HEK293 (cell line): Measurements from ENCODE around the gene KIAA1328.

Source experiments
- BCL11A ChIP-seq: fragments of 450-650 bp; formaldehyde crosslinking; IDR thresholded peaks from 2 replicates; pipeline ENCODE4 v1.5.1; 2016; ENCODE audit warnings: low read depth, missing biosample characterization, missing genetic modification characterization
- HOXA7 ChIP-seq: sonication (generic); formaldehyde crosslinking; IDR thresholded peaks from 2 replicates; pipeline ENCODE4 v1.8.1; 2022; ENCODE audit warnings: missing genetic modification reagents, borderline replicate concordance
- PRDM1 ChIP-seq: fragments of 450-650 bp; formaldehyde crosslinking; IDR thresholded peaks from 2 replicates; pipeline ENCODE4; 2016; ENCODE audit warnings: missing biosample characterization, missing genetic modification characterization
- TSHZ1 ChIP-seq: fragments of 450-650 bp; formaldehyde crosslinking; IDR thresholded peaks from 2 replicates; pipeline ENCODE4 v1.5.1; 2016; ENCODE audit warnings: missing biosample characterization, missing genetic modification characterization, borderline replicate concordance
- ZNF138 ChIP-seq: fragments of 450-650 bp; formaldehyde crosslinking; IDR thresholded peaks from 2 replicates; pipeline ENCODE4 v1.5.1; 2016; ENCODE audit warnings: missing biosample characterization, missing genetic modification characterization, borderline replicate concordance
- ZNF510 ChIP-seq: fragments of 450-650 bp; formaldehyde crosslinking; IDR thresholded peaks from 2 replicates; pipeline ENCODE4 v1.5.1; 2018; ENCODE audit warnings: mild to moderate bottlenecking, missing genetic modification characterization, missing biosample characterization; ENCODE audit not compliant: insufficient replicate concordance
- ZNF660 ChIP-seq: fragments of 450-650 bp; IDR thresholded peaks from 2 replicates; pipeline ENCODE4 v1.5.1; 2018; ENCODE audit warnings: missing biosample characterization, mild to moderate bottlenecking, missing genetic modification characterization
- ZSCAN30 ChIP-seq: fragments of 450-650 bp; IDR thresholded peaks from 2 replicates; pipeline ENCODE4 v1.5.1; 2018; ENCODE audit warnings: missing biosample characterization, mild to moderate bottlenecking, missing genetic modification characterization, moderate library complexity
- TF ChIP-seq, protein P1 (sequence below): fragments of 450-650 bp; formaldehyde crosslinking; IDR thresholded peaks from 2 replicates; pipeline ENCODE4 v1.5.1; 2016; ENCODE audit warnings: missing biosample characterization, missing genetic modification characterization
- TF ChIP-seq, protein P2 (sequence below): fragments of 450-650 bp; formaldehyde crosslinking; IDR thresholded peaks from 2 replicates; pipeline ENCODE4 v1.5.1; 2017; ENCODE audit warnings: missing biosample characterization, missing genetic modification characterization

DNA sequence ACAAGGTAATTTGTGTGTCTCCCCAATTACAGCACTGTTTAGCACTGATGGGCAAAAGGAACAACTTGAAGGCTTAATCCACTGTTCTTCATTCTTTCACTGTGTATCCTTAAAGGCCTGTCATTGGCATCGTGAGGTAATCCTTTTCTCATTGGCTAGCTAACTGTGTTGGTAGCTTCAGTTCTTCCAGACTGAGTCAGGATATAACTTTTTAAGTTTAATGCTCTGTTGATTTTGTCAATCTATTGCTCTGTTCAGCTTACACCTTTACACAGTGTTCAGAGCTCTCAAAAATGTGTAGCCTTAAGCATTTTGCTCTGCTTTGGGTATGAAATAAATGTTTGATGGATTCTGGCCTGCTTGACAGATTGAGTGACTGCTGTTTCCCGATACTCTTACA is 148.2 kb downstream of the KIAA1328 start:
- TF ChIP-seq, protein P1, sequence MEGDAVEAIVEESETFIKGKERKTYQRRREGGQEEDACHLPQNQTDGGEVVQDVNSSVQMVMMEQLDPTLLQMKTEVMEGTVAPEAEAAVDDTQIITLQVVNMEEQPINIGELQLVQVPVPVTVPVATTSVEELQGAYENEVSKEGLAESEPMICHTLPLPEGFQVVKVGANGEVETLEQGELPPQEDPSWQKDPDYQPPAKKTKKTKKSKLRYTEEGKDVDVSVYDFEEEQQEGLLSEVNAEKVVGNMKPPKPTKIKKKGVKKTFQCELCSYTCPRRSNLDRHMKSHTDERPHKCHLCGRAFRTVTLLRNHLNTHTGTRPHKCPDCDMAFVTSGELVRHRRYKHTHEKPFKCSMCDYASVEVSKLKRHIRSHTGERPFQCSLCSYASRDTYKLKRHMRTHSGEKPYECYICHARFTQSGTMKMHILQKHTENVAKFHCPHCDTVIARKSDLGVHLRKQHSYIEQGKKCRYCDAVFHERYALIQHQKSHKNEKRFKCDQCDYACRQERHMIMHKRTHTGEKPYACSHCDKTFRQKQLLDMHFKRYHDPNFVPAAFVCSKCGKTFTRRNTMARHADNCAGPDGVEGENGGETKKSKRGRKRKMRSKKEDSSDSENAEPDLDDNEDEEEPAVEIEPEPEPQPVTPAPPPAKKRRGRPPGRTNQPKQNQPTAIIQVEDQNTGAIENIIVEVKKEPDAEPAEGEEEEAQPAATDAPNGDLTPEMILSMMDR (tag by site-specific recombination), result no peak
- TF ChIP-seq HOXA7 (CRISPR knock-in tag), result no peak
- TF ChIP-seq ZSCAN30 (tag by site-specific recombination), result no peak
- TF ChIP-seq ZNF510 (tag by site-specific recombination), result no peak
- no peak for TF ChIP-seq ZNF138 (tag by site-specific recombination)
- TF ChIP-seq TSHZ1 (tag by site-specific recombination), result no peak
- TF ChIP-seq, protein P2, sequence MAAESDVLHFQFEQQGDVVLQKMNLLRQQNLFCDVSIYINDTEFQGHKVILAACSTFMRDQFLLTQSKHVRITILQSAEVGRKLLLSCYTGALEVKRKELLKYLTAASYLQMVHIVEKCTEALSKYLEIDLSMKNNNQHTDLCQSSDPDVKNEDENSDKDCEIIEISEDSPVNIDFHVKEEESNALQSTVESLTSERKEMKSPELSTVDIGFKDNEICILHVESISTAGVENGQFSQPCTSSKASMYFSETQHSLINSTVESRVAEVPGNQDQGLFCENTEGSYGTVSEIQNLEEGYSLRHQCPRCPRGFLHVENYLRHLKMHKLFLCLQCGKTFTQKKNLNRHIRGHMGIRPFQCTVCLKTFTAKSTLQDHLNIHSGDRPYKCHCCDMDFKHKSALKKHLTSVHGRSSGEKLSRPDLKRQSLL (tag by site-specific recombination), result no peak
- no peak for TF ChIP-seq PRDM1 (tag by site-specific recombination)
- no peak for TF ChIP-seq BCL11A (tag by site-specific recombination)
- no peak for TF ChIP-seq ZNF660 (tag by site-specific recombination)
